HG02642 (cell line): ENCODE results near the gene YKT6.

ENCODE experiments used
- ATAC-seq: cut with Tn5 transposase; IDR thresholded peaks from one replicate; pipeline ENCODE4 v1.9.1; 2021; ENCODE audit warnings: mild to moderate bottlenecking; ENCODE audit not compliant: unreplicated experiment, poor library complexity

YKT6 gene

DNA sequence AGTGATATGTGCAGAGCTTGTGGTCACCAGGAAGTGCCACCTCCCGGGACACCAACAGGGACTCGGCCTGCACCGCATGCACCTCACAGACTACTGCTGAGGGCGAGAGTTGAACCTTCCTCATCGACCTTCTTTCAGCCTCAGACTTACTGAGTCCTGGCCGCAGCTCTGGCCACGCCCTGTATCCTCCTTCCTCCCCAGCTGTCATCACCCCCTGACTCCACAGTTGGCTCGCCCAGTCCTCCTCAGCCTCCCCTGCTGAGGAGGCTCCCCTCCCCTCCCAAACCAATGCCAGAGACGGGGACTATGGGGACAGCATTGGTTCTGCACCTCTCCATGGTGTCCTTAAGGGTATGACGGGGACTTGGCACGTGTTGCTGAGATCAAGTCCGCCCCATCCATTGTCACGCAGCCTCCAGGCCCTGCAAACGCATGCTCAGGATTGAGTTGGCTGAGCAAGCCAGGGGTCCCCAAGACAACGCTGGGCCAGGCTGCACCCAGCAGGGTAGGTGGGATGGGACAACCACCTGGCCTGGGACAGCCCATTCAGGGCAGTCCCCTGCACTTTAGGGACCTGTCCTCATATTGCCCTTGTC, 49.0 kb downstream of the YKT6 start:
- ATAC-seq = no peak

DNA sequence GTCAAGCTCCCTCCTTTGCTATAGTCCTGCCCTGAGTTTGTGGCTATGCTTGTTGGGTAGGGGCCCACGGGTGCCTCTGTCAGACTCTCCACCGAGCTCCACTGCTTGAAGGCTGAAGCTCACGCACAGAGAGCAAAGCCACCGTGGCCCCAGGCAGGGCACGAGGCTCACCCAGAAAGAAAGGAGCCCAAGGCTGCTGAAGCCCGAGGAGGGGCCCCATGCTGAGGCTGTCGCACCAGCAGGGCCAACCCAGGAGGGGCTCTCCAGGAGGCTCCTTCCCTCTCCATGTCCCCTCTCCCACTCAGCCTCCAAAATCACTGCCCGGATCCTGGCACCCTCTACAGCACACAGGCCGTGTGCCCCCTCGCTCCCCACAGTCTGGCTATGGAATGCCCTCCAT, 50.5 kb downstream of the YKT6 start:
- ATAC-seq = no peak

DNA sequence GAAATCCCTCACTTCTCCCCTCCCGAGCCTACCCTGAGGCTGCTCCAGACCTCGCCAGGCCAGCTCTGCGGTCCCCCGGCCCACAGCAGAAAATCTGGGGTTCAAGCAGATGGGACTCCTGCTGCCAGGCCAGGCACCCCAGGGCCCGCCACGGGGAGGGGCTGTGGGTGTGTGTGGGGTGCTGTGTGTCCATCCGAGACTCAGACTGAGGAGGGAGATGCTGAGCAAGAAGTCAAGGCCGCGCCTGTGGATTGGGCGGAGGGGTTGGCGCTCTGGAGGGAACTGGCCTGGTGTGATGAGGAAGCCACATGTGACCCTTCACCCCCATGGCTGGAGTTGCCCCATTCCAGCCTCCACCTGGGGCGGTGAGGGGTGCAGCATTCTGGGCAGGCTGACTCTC, 51.1 kb downstream of the YKT6 start:
- ATAC-seq = no peak

DNA sequence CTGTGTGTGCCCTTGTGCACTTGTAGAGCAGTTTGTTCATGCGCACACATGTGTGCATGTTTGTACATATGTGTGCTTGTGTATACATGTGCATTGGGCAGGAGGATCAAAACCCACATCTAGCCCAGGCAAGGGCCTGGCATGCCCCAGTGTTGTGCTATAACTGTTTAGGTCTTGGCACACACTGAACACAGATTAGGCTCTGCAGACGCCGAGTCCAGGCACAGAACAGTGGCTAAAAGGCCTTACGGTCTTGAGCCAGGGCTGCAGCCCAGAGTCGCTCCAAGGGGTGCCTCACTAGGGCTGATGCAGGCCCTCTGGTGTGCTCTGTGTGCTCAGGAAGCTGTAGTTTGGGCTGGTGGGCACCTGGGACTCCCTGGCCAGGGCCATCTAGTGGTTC, 55.7 kb downstream of the YKT6 start:
- no peak for ATAC-seq

DNA sequence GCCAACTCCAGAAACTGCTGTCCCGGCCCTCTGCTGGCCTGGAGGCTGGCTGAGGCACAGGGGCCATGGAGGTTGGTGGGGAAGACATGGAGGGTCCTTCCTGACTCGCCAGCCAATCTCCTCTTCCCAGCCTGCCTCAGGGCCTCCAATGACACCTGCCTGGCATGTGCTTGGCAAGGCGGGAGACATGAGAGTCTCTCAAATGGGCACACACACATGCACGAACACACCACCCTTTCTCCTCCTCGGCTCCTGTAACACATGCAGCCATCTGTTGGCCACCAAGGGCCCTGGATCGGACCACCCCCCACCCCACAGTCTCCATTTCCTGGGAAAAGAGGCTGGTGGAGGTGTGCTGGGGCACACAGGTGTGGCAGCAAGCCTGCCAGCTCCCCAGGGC, 56.4 kb downstream of the YKT6 start:
- no peak for ATAC-seq

DNA sequence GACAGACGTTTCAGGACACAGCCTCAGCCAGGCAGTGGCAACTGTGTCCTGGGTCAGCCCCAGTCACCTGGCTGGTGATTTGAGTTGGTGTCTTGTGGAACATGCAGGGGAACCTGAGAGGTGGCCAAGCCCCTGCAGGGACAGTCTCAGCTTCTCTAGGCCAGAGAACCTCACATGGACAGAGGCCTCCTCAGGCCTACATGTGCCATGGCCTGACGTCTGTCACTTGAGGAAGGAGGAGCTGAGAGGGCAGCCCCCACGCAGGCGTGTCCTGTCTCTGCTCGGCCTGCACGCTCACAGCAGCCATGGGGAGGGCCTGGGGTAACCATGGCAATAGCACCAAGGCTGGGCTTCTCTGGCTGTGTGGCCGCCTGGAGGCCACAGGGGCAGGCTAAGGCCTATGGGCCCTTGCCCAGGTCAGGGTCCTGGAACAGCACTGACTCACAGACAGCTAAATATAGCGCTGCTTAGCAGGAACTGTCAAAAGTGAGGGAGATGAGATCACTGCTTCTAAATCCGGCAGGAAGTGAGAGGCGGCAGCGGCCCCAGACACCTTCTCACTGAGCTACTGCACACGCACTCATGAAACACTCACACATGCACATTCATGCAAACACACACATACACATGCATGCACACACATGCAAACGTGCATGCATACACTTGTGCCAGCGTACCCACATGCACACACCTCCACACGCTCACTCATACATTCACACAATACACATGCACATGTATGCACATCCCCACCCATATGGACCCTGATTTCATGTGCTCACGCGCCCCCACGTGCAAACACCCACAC, 57.0 kb downstream of the YKT6 start:
- peak; percentile 80 for ATAC-seq

DNA sequence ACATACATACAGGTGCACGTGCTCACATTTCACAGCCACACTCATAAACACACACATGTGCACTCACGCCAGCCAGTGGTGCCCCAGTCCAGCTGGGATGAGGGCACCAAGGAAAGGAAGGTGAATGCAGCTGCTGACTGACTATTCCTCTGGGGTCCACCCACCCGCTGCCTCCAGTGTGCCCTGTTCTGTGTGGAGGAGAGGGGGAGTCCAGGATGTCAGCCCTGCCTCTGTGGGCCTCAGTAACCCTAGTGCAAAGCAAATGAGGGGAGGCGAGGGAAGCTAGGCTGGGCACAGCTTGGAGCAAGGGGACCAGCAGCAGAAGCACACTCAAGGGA, 57.6 kb downstream of the YKT6 start:
- ATAC-seq = no peak

DNA sequence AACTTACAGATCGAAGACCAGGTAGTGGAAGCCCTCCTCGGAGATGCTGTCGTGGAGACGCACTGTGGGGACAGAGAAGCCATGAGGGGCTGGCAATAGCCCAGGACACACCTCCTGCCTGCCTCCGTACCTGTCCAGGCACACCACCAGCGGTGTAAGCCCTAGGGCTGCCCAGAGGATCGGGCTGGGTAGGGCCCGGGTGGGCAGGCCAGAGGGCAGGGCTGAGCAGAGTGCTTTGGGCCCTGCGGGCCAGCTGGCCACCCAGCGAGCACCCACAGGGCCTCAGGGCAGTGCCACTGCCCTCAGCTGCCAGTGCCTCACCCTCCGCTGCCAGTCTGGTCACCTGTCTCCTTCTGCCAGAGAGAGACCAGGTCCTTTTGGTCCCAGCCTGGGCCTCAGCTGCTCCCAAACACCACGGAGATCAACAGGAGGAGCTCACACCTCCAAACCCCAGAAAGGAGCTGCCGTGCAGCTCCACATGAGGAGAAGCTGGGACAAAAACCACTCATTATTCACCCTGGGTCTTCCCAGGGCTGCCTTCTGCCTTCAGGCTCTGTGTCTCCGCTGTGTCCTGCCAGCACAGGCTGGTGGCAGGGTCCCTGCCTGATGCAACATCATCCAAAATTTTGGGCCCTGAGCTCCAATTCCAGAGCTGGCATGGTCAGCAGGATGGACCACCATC, 58.2 kb downstream of the YKT6 start:
- ATAC-seq = no peak

DNA sequence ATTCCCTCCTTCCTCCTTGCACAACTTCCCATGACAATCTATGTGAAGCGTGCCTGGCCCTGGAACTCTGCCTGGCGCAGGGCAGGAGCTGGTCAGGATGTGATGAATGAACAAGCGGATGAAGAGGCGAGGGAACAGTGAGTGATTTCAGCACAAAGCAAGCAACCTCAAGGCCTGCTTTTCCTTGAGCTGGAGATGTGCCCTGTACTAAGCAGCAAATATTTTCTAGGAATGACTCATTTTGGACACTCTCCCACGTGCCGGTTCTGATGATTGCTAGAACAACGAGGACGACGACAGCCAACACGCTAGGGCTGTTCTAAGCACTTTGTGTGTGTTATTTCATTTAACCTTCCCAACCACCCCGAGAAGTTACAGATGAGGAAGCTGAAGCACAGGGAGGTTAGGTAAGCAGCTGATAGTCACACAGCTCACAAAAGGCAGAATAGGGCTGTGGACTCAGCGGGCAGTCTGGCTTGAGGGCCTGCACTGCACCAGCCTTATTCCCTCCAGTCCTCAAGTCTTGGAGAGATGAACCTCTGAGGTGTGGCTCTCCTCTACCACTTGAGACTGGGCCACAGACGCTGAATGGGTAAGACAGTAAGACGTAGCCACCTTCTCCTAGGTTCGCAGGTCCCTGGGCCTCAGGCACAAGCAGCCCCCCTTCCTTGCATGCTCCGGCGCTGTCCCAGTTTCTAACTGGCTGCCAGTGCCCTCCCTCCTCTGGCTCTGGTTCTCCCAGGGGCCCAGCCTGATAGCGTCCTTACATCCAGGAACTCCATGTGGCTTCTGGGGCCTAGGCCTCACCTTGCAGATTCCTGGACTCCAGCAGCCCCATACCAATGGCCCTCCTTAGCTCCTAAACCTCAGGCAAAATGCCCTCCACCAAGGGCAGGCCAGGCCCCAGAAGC, 59.0 kb downstream of the YKT6 start:
- ATAC-seq = no peak

DNA sequence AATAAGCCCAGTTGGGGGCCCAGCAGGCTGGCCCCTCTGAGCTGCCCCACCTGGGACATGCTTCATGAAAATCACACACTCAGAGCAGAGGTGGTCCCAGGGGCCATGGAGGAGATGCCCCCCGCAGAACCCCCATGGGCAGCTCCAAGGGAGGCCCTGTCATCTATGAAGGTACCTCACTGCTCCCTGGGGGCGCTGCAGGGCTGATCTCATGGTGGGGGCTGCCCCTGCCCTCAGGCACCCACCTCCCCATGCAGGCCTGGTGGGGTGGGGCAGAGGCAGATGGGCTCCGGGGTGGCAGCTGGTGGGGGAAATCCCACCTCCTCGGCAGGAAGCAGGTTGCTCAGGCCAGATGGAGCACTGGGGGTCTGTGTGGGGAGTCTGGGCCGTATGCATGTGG, 60.5 kb downstream of the YKT6 start:
- no peak for ATAC-seq

DNA sequence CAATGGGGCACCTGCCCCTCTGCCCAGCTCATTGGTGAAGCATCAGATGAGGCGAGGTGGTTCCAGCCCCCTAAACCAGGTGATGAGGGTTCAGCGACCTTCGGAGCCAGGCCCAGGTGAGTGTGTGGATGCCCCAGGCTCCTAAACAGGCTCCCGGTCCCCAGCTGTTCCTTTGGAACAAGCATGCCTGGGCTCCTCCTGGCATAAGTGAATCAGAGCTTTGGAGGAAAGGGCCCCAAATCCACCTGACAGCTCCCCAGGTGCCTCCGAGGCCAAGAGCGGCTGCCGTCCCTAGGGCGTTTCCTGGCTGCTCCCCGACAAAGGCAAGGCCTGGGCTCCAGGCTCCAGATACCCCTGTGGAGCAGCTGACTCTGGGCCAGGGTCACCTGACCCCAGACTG, 61.3 kb downstream of the YKT6 start:
- ATAC-seq = no peak

DNA sequence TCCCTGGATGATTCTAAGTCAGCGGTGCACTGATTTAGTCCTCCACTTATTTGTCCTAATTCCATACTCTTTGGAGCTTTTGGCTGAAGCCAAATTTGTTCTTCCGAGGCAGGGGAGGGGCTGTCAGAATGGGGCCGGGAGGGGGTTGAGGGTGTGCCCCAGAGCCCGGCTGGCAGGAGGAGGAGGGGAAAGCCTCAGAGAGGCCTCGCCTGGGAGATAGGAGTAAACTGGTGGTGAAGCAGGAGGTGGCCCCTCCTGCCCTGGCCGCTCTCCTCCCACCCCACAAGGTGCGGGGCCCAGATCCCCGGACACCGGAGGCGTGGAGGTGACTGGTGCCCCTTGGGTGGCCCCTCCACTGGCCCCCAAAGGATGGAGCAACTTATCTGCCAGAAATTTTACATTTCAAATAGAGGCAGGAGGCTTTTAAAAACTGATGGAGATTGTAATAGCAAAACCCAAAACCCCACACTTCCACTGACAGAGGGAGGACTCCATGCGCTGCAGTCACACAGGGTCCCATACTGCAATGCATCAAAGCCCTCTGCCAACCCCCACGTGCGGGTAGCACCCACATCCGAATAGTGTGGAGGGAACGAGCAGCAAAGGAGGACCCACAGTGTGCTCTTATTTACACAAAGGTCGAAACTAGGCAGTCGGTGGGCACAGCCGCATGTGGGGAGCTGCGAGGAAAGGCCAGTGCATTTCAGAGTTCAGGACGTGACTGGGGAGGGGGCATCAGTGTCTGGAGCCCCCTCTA, 62.7 kb downstream of the YKT6 start:
- no peak for ATAC-seq
